A549 (cell line): ENCODE results near the gene ERFL. TPM values are rescaled to one million over a fixed set of nuclear protein-coding genes. Genes with fewer than 3 reads are reported as not detected.
A peak's percentile ranks its signal among the peaks of the same experiment; 100 is the strongest.

Experiments
- ATAC-seq, 2 experiments: fragments of 200-7000 bp in 1 of 2; fragments of >200 bp in 1 of 2; cut with Nextera tagmentation in 1 of 2; cut with Tn5 transposase in 1 of 2; 3 replicates each; pipeline versions ENCODE4 v1.8.0 to v1.9.1; 2018 to 2020; ENCODE audit warnings: mild to moderate bottlenecking in 1 of 2, moderate library complexity in 1 of 2
- CTCF ChIA-PET: fragments of 300-600 bp; sonication (Branson Sonifier 250); formaldehyde crosslinking; extraction: SDS; loops from one replicate; lab custom pipeline; 2021; ENCODE audit warnings: antibody characterized with exemption, inconsistent platforms; lab: Yijun Ruan, JAX
- POLR2A ChIA-PET: fragments of 350-600 bp; formaldehyde crosslinking; extraction: SDS; loops from one replicate; lab custom pipeline; 2021; ENCODE audit warnings: antibody characterized with exemption, inconsistent platforms; lab: Yijun Ruan, JAX
- DNase-seq, 2 experiments: peaks; one replicate each; pipeline versions ENCODE4 v3.0.0 to v3.0.0-alpha.2; 2011 to 2016; ENCODE audit warnings: low read depth in 1 of 2, low spot score in 1 of 2
- FAIRE-seq: peaks from 2 replicates; lab custom pipeline; 2011; peaks lifted over from hg19 to GRCh38; lab: Jason Lieb, UNC
- H3K27ac ChIP-seq, 2 experiments: fragments of >200 bp; sonication (Bioruptor Twin); formaldehyde crosslinking; 3 replicates each; pipeline ENCODE4 v1.5.1; 2016 to 2017
- H3K4me1 ChIP-seq: fragments of >200 bp; sonication (Bioruptor Twin); formaldehyde crosslinking; 3 replicates; pipeline ENCODE4 v1.6.1; 2016
- H3K4me2 ChIP-seq: fragments of >200 bp; sonication (Bioruptor Twin); formaldehyde crosslinking; 3 replicates; pipeline ENCODE4 v1.6.1; 2016
- H3K4me3 ChIP-seq: fragments of >200 bp; sonication (Bioruptor Twin); formaldehyde crosslinking; 3 replicates; pipeline ENCODE4 v1.5.1; 2016
- H3K9me3 ChIP-seq: fragments of >200 bp; sonication (Bioruptor Twin); formaldehyde crosslinking; 3 replicates; pipeline ENCODE4 v1.6.1; 2016
- BCL3 ChIP-seq: fragments of >200 bp; sonication (Bioruptor Twin); formaldehyde crosslinking; IDR thresholded peaks from 3 replicates; pipeline ENCODE4 v1.6.1; 2016
- BHLHE40 ChIP-seq: IDR thresholded peaks from 2 replicates; pipeline ENCODE4 v1.6.1; 2012; ENCODE audit warnings: low read depth, low read length, inconsistent platforms
- CBX8 ChIP-seq: fragments of 200-600 bp; sonication (generic); IDR thresholded peaks from 2 replicates; pipeline ENCODE4 v1.6.1; 2016
- CHD2 ChIP-seq: fragments of 150-350 bp; IDR thresholded peaks from 2 replicates; pipeline ENCODE4 v1.6.1; 2014; ENCODE audit warnings: low read length; ENCODE audit not compliant: partially characterized antibody
- CHD4 ChIP-seq: fragments of 200-600 bp; sonication (generic); IDR thresholded peaks from 2 replicates; pipeline ENCODE4 v1.6.1; 2016; ENCODE audit warnings: antibody characterized with exemption, mild to moderate bottlenecking, borderline replicate concordance
- EHF ChIP-seq: fragments of 250-450 bp; sonication (Bioruptor Pico); IDR thresholded peaks from 2 replicates; pipeline ENCODE4 v1.5.0; 2020; ENCODE audit warnings: mild to moderate bottlenecking
- EHMT2 ChIP-seq: fragments of 200-600 bp; sonication (generic); IDR thresholded peaks from 2 replicates; pipeline ENCODE4 v1.6.1; 2016; ENCODE audit warnings: antibody characterized with exemption, low read depth, mild to moderate bottlenecking, moderate library complexity
- ELK1 ChIP-seq: fragments of 150-350 bp; IDR thresholded peaks from 2 replicates; pipeline ENCODE4 v1.6.1; 2014; ENCODE audit warnings: low read depth, mild to moderate bottlenecking, low read length
- EP300 ChIP-seq, 2 experiments: fragments of >200 bp; sonication (Bioruptor Twin); formaldehyde crosslinking; IDR thresholded peaks; 2 replicates in 1 of 2; 3 replicates in 1 of 2; pipeline ENCODE4 v1.6.1; 2016 to 2017
- FOSL2 ChIP-seq, 2 experiments: fragments of 450-650 bp in 1 of 2; fragments of >200 bp in 1 of 2; sonication (Bioruptor Twin) in 1 of 2; formaldehyde crosslinking; IDR thresholded peaks; 2 replicates each; pipeline versions ENCODE4 v1.5.0 to v1.6.1; 2016 to 2020; ENCODE audit warnings: mild to moderate bottlenecking in 1 of 2, moderate library complexity in 1 of 2
- HDAC2 ChIP-seq: fragments of 200-600 bp; sonication (generic); IDR thresholded peaks from 2 replicates; pipeline ENCODE4 v1.6.1; 2016
- HEYL ChIP-seq: fragments of 250-450 bp; sonication (Bioruptor Pico); IDR thresholded peaks from 2 replicates; pipeline ENCODE4 v1.8.0; 2021; ENCODE audit warnings: mild to moderate bottlenecking, moderate library complexity
- HMGXB4 ChIP-seq: fragments of 250-450 bp; sonication (Bioruptor Pico); IDR thresholded peaks from 2 replicates; pipeline ENCODE4 v1.5.0; 2021; ENCODE audit warnings: mild to moderate bottlenecking, moderate library complexity, borderline replicate concordance
- HOXA7 ChIP-seq: fragments of 250-450 bp; sonication (Bioruptor Pico); IDR thresholded peaks from 2 replicates; pipeline ENCODE4 v1.5.0; 2020; ENCODE audit warnings: mild to moderate bottlenecking, moderate library complexity
- HOXB13 ChIP-seq: fragments of 250-450 bp; sonication (Bioruptor Pico); IDR thresholded peaks from 2 replicates; pipeline ENCODE4 v1.5.0; 2020; ENCODE audit warnings: low read depth, mild to moderate bottlenecking, moderate library complexity
- HOXB5 ChIP-seq: fragments of 250-450 bp; sonication (Bioruptor Pico); IDR thresholded peaks from 2 replicates; pipeline ENCODE4 v1.5.0; 2020; ENCODE audit warnings: mild to moderate bottlenecking, moderate library complexity
- JUN ChIP-seq, 2 experiments: fragments of >200 bp; sonication (Bioruptor Twin); formaldehyde crosslinking; IDR thresholded peaks; 2 replicates in 1 of 2; 3 replicates in 1 of 2; pipeline ENCODE4 v1.6.1; 2016 to 2017
- MAFK ChIP-seq: fragments of 450-650 bp; IDR thresholded peaks from 2 replicates; pipeline ENCODE4 v1.6.1; 2014; ENCODE audit not compliant: partially characterized antibody
- MAX ChIP-seq: IDR thresholded peaks from 2 replicates; pipeline ENCODE4 v1.6.1; 2012
- MAZ ChIP-seq: fragments of 150-350 bp; IDR thresholded peaks from 2 replicates; pipeline ENCODE4 v1.6.1; 2014; ENCODE audit warnings: antibody characterized with exemption, low read depth, low read length, borderline replicate concordance
- NFE2L2 ChIP-seq: fragments of 150-350 bp; conservative IDR thresholded peaks from 2 replicates; pipeline ENCODE4 v1.6.1; 2014; ENCODE audit warnings: low read length
- NPAS2 ChIP-seq: fragments of 250-450 bp; sonication (Bioruptor Pico); IDR thresholded peaks from 2 replicates; pipeline ENCODE4 v1.8.0; 2022; ENCODE audit warnings: mild to moderate bottlenecking, moderate library complexity, borderline replicate concordance
- POLR2AphosphoS2 ChIP-seq: conservative IDR thresholded peaks from 2 replicates; pipeline ENCODE4 v1.6.1; 2012; ENCODE audit warnings: low read length, improper control_type of control experiment, inconsistent platforms
- RARB ChIP-seq: fragments of 250-450 bp; sonication (Bioruptor Pico); IDR thresholded peaks from 2 replicates; pipeline ENCODE4 v1.8.0; 2021; ENCODE audit warnings: mild to moderate bottlenecking, moderate library complexity
- REST ChIP-seq: fragments of 200-600 bp; sonication (generic); IDR thresholded peaks from 2 replicates; pipeline ENCODE4 v1.6.1; 2016; ENCODE audit warnings: antibody characterized with exemption, mild to moderate bottlenecking, moderate library complexity
- RFX5 ChIP-seq: fragments of 450-650 bp; IDR thresholded peaks from 2 replicates; pipeline ENCODE4 v1.7.1; 2014; ENCODE audit warnings: antibody characterized with exemption, mild to moderate bottlenecking, moderate library complexity
- RNF2 ChIP-seq: fragments of 200-600 bp; sonication (generic); IDR thresholded peaks from 2 replicates; pipeline ENCODE4 v1.6.1; 2016; ENCODE audit warnings: low read depth, mild to moderate bottlenecking, antibody characterized with exemption, moderate library complexity, borderline replicate concordance
- SMC3 ChIP-seq: fragments of >200 bp; sonication (Bioruptor Twin); formaldehyde crosslinking; IDR thresholded peaks from 3 replicates; pipeline ENCODE4 v1.6.1; 2018; ENCODE audit warnings: inconsistent platforms
- TP53 ChIP-seq: fragments of 250-450 bp; sonication (Bioruptor Pico); IDR thresholded peaks from 2 replicates; pipeline ENCODE4 v1.5.0; 2021; ENCODE audit warnings: mild to moderate bottlenecking, moderate library complexity
- USF2 ChIP-seq: fragments of 450-650 bp; IDR thresholded peaks from 2 replicates; pipeline ENCODE4 v1.6.1; 2014; ENCODE audit warnings: antibody characterized with exemption
- ZNF302 ChIP-seq: fragments of 250-450 bp; sonication (Bioruptor Pico); IDR thresholded peaks from 2 replicates; pipeline ENCODE4 v1.9.0; 2021; ENCODE audit warnings: inconsistent platforms, mild to moderate bottlenecking, moderate library complexity
- WGBS: methylation state at CpG from one replicate; pipeline ENCODE4 v1.1.6; 2017; ENCODE audit errors: missing lambda C conversion rate; 5-methylcytosine and 5-hydroxymethylcytosine counted together
- polyA plus RNA-seq, 4 experiments: library from polyadenylated mRNA; depleted of rRNA in 3 of 4; stranded (reverse); fragments of >200 nt; fragmentation: RNase III in 1 of 4; extraction: RNeasy Plus Mini Kit Qiagen cat#74134 plus additional on column Dnase treatment in 1 of 4; gene quantifications; 2 replicates in 3 of 4; 3 replicates in 1 of 4; pipeline ENCODE4 v1.2.3, GENCODE V29; 2011 to 2017

Gene ERFL
- polyA plus RNA-seq, 2 of the 4 experiments (the other 2 are of a cell fraction) = 0.15 to 0.19 TPM

GRCh38 chr19:41871573-41872383, 56.5 kb downstream of the ERFL start:
- peak; percentile 0 to 8 for ATAC-seq
- WGBS = 86% methylated on average over 16 of the region's 16 CpGs
- CTCF ChIA-PET = interaction anchor here (0.8 to 8.4 kb wide), 16 partner anchors 8 to 86 kb away, joined by 3 to 87 read pairs (median 17); partner anchors contain the start of genes ARHGEF1, ERFL, RABAC1 and RPS19
- H3K4me1 ChIP-seq = peaks cover 41% of the 10 kb centered on the region
- POLR2A ChIA-PET = interaction anchor here (0.6 to 5.0 kb wide), 6 partner anchors 8 to 1113 kb away, joined by 3 to 102 read pairs (median 14); partner anchors contain the start of genes ARHGEF1, RABAC1 and RPS19
- no peak overlapping the region for H3K4me2 ChIP-seq
- H3K4me3 ChIP-seq = no peak overlapping the region
- FAIRE-seq = no peak
- no peaks in the 10 kb centered on the region for H3K9me3 ChIP-seq
- peak in 1 of 2 experiments; percentile 56 for DNase-seq
- H3K27ac ChIP-seq = no peak overlapping the region
- TF ChIP-seq MAZ = no peak
- no peak for TF ChIP-seq HDAC2
- no peak for TF ChIP-seq MAFK
- peak in 1 of 2 experiments; percentile 54; a peak in 3 of 5 replicates for TF ChIP-seq JUN (IDR thresholded peaks at IDR 0.05)
- no peak for TF ChIP-seq NFE2L2
- no peak for TF ChIP-seq EHMT2
- TF ChIP-seq BHLHE40 = no peak
- TF ChIP-seq HEYL (CRISPR knock-in tag) = no peak
- TF ChIP-seq EHF (CRISPR knock-in tag) = no peak
- no peak for TF ChIP-seq MAX
- no peak for TF ChIP-seq USF2
- TF ChIP-seq RNF2 = no peak
- TF ChIP-seq CBX8 = no peak
- TF ChIP-seq HOXB13 = no peak
- peak; percentile 59; the same call in 2 of the 3 replicates for TF ChIP-seq BCL3
- TF ChIP-seq CHD4 = no peak
- TF ChIP-seq HMGXB4 (CRISPR knock-in tag) = no peak; the same call in none of the 2 replicates
- no peak for TF ChIP-seq EP300 (IDR thresholded peaks at IDR 0.05)
- peak; percentile 93 for TF ChIP-seq RARB (CRISPR knock-in tag)
- no peak for TF ChIP-seq SMC3
- TF ChIP-seq REST = 0 out of 2 replicates have a peak, but pooled peaks have one; percentile 4
- TF ChIP-seq POLR2AphosphoS2 = peak; percentile 100
- TF ChIP-seq HOXB5 = no peak; the same call in 1 of the 2 replicates
- TF ChIP-seq HOXA7 (CRISPR knock-in tag) = peak; percentile 89
- TF ChIP-seq CHD2 = no peak
- no peak for TF ChIP-seq FOSL2 (IDR thresholded peaks at IDR 0.05)
- no peak; the same call in 1 of the 2 replicates for TF ChIP-seq FOSL2 (CRISPR knock-in tag; IDR thresholded peaks at IDR 0.05)
- no peak for TF ChIP-seq RFX5
- no peak for TF ChIP-seq NPAS2 (CRISPR knock-in tag)
- no peak for TF ChIP-seq ELK1
- no peak for TF ChIP-seq ZNF302 (CRISPR knock-in tag)
- TF ChIP-seq TP53 (CRISPR knock-in tag) = peak; percentile 46
